Stimulated activated CD4-positive, alpha-beta T cell treated with anti-CD3 and anti-CD28 coated beads, Interleukin-12 subunit alpha, Interleukin-12 subunit beta, amount 100 ng/mL, for 48 hours (primary cell): ENCODE measurements around the gene DCAF11.
A peak's percentile ranks its signal among the peaks of the same experiment; 100 is the strongest.

Source experiments
- DNase-seq, 3 donors: peaks; one replicate each; pipeline ENCODE4 v3.0.0-alpha.2; 2020; ENCODE audit warnings: low read depth in 2 of 3, low spot score in 1 of 3

Gene DCAF11

DNA sequence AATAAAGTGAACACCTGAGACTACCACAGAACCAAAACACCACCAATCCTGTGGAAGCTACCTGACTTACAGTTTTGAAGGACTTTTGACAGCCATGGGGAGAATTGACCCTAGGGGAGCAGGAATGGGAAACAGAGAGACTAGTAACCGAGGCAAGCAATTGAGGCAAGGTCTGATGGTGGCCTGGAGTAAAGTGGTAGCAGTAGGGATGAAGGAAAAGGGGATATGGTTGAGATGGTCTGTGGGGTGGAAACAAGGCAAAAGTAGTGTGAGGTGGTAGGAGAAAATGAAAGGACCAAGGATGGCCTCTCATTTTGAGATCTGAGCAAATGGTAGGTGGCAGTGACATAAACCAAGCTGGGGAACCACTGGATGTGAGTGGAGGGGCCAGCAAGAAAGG, 42.3 kb downstream of the DCAF11 start:
- no peak for DNase-seq

DNA sequence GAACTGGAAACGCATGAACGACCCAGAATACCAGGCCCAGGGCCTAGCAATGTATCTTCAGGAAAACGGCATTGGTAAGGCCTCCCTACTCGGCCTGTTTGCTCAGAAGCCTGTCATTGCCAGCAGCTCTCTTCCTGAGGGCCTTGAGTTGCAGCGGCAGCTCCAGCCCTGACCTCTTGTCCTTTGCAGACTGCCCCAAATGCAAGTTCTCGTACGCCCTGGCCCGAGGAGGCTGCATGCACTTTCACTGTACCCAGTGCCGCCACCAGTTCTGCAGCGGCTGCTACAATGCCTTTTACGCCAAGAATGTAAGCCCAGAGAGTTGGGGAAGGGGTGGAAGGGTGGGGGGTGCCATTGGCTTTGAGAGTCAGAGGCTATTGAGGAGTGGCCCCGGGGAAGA, 42.8 kb downstream of the DCAF11 start:
- DNase-seq: no peak

DNA sequence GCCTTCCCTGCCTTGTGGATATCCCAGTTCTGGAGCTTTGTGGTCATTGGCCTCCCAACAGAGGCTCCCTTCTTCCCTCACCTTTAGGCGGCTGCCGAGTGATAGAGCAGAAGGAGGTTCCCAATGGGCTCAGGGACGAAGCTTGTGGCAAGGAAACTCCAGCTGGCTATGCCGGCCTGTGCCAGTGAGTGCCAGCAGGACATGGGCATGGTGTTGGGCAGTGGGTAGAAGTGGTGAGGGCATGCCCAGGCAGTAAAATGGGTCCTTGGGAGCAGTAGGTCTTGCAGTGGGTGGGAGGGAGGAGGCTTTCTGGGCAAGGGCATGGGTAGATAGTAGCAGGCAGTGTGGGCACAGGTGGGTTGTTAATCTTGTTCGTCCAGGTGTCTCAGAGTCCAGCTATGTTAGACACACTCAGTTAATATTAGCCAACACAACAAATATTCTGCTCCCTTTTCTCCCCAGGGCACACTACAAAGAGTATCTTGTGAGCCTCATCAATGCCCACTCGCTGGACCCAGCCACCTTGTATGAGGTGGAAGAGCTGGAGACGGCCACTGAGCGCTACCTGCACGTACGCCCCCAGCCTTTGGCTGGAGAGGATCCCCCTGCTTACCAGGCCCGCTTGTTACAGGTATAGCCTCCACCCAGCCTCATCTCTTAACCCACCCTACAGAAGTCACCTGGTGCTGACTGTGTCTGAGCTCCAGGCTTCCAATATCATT, 45.4 kb downstream of the DCAF11 start:
- DNase-seq: no peak

DNA sequence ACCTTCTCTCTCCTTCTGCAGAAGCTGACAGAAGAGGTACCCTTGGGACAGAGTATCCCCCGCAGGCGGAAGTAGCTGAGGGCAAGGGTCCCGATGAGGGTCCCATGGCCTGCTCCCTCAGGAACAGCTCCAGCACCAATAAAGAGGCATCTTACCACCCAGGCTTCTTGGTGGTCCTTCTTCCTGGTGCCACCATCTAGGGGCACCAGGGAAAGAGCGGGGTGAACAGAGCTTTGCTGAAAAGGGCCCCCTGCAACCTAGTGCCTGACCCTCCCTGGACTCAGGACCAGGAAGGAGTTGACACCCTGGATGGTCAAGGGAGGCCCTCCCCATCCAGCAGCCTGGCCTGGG, 45.9 kb downstream of the DCAF11 start:
- DNase-seq: no peak

DNA sequence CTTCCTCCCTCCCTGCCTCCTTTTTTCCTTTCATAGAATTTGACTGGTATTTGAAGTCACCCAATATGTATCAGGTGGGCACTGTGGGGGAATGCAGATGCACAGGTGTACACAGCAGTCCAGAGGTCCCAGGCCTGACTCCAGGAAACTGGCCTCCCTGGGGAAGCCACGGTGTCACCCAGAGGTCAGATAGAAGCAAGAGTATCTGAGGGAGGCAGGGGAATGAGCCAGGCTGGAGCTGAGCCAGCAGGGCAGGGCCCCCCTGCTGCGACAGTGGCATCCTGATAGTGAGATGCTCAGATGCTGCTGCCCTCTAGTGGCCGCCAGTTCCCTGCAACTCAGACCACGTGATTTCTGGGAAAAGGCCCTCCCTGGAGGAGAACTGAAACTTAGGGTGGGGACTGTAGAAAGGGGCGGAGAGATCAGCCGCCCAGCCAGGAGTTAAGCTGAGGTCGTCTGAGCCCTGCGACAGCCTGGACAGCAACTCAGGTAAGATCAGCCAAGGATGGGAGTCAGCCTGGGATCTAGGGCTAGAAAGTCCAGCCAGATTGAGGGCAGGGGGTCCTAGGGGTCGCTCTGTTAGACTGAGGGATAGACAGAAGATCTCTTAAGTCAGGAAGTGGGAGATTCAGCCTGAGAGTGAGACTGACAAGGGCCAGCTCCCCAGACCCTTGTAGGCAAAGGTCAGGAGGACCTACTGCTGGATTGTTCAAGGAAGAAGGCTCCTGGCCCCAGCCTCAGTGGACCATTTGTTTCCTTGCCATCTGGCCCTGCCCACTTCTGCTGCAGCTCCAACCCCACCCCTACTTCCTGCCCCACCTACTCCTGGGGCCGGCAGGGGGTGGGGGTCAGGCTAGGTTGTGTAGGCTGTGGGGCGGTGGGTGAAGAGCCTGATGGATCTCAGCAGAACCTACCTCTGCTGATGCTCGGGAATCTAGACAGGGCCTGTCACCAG, 46.5 kb downstream of the DCAF11 start, which contains the start of gene IRF9:
Gene IRF9, plus strand, starts transcription at position 416 of the 955 bp plus-strand sequence. CDS start 880 bp downstream, outside the sequence.
- peak; percentile 92 to 100 (median 98) for DNase-seq

DNA sequence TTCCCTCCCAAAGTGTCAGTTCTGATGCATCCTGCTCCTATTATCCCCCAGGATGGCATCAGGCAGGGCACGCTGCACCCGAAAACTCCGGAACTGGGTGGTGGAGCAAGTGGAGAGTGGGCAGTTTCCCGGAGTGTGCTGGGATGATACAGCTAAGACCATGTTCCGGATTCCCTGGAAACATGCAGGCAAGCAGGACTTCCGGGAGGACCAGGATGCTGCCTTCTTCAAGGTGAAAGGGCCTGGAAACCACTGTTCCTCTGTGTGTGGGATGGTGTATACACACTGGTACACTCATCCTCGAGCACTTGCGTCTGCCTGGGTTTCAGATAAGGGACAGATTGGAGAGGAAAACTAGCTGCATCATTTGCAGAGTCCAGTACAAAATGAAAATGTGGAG, 47.5 kb downstream of the DCAF11 start:
- peak in 1 of 3 donors; percentile 26 for DNase-seq

DNA sequence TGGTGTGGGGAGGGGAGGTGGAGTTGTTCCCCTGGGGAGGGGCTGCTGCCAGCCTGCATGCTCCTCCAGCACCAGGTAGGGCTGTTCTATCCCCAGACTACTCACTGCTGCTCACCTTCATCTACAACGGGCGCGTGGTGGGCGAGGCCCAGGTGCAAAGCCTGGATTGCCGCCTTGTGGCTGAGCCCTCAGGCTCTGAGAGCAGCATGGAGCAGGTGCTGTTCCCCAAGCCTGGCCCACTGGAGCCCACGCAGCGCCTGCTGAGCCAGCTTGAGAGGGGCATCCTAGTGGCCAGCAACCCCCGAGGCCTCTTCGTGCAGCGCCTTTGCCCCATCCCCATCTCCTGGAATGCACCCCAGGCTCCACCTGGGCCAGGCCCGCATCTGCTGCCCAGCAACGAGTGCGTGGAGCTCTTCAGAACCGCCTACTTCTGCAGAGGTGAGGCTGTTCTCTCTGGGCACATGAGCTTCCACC, 50.0 kb downstream of the DCAF11 start:
- DNase-seq: no peak

DNA sequence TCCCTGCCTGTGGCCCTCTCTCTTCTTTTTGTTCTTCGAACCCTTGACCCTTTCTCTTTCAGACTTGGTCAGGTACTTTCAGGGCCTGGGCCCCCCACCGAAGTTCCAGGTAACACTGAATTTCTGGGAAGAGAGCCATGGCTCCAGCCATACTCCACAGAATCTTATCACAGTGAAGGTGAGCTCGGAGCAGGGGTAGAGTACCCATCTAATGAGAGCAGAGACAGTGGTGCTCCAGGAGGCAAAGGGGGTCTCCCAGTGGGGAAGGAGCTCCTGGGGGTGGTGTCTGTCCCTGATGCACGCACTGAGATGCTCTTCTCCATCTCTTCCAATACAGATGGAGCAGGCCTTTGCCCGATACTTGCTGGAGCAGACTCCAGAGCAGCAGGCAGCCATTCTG, 51.2 kb downstream of the DCAF11 start:
- DNase-seq: no peak

DNA sequence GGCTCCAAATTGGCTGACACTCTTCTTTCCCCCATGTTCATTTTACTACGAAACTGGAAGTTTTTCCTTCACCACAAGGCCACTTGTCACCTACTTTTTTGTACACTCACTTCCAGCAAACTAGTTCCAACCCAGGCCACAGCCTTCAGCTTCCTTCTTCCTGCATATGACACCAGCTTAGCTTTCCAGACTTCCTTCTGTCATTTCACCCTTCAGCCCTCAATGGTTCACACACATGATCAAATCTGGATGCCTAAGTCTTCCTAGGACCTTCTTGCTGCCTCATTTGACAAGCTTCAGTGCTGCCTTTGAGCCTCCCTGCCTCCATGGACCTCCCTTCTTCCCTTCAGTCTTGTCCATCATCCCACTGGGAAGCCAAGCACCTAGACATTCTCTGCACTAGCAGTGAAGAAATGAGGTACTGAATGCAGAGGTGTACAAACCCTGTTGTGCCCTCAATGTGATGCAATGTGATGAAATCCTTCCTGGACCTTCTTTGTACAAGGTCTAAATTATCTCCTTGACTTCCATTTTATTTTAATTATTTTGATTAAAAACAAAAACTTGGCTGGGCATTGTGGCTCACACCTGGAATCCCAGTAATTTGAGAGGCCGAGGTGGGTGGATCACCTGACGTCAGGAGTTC, 53.0 kb downstream of the DCAF11 start:
- no peak for DNase-seq

DNA sequence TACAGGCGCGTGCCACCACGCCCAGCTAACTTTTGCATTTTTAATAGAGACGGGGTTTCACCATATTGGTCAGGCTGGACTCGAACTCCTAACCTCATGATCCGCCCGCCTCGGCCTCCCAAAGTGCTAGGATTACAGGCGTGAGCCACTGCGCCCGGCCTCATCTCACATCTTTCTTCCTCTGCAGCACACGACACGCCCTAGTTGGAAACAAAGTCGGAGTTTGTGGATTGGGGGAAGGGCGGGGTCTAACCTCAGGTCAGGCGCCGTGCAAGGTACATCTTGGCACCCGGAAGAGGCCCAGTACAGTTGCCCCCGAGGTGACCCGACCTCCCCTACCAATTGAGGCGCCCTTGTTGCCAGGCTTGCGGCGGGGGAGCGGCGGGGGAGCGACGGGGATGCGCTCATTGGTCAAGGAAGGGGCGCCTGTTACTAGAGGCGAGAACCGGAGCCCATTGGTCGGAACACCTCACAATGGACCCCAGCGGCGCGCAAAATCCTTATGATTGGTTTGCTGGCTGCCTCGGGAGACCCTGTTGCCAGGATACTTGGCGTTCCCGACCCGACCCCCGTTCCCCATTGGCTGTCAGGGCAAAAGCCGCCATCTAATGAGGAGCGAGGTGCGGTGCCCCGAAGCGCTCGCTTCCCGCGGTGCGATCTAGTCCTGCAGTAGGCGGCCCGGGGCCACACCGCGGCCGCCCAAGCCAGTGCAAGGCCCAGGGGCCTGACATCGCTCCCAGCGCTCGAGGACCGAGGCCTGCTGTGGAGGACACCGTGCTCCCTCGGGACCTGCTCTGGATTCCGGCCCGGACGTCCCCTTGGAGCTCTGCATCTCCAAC, 57.1 kb downstream of the DCAF11 start, which contains the start of gene REC8:
Gene REC8, plus strand, starts transcription at position 659 of the 839 bp plus-strand sequence. CDS start 473 bp downstream, outside the sequence.
- peak; percentile 33 to 60 (median 48) for DNase-seq

DNA sequence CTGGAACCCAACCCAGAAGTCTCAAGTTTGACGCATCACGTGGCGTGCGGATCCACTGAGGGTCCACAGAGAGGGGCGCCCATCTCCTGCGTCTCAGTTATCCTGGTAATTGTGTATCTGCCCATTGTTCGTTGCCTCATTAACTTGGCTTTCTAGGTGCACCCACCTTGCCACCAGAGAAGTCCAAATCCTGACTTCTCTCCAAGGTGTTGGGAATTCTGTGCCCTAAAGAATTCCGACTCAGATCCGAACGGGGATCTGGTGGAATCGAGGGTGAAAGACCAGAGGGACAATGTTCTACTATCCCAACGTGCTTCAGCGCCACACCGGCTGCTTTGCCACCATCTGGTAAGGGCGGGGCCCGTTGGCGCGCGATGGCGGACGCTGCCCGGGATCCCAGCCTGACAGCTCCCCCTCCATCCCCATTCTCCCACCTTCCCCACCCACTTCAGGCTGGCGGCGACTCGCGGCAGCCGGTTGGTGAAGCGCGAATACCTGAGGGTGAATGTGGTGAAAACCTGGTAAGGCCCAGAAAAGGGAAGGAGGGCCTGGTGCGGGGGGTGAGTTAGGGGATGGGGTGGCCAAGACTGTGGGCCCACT, 57.8 kb downstream of the DCAF11 start:
- DNase-seq: no peak

DNA sequence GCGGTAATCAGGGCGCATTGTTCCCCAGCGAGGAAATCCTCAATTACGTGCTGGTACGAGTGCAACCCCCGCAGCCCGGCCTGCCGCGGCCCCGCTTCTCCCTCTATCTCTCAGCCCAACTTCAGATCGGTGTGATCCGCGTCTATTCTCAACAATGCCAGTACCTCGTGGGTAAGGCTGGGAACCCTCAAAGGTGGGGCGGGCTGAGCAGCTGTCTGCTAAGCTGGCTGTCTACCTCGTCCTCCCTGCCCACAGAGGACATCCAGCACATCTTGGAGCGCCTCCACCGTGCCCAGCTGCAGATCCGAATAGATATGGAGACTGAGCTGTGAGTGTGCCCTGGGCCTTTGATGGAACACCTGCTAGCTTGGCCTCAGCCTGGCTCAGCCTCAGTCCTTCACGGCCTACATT, 58.3 kb downstream of the DCAF11 start:
- DNase-seq: no peak
